OCI-LY7 (cell line): ENCODE data around the gene DZIP1L. TPM values are rescaled to one million over a fixed set of nuclear protein-coding genes. Genes with fewer than 3 reads are reported as not detected.

Experiments used
- BruUV-seq: library from RNA; stranded (reverse); fragments of 400-500 nt; replicated peaks from 2 replicates; lab custom pipeline; 2021; lab: Mats Ljungman, UMichigan
- CTCF ChIA-PET: fragments of 300-600 bp; sonication (Branson Sonifier 250); formaldehyde crosslinking; loops from one replicate; lab custom pipeline; 2022; ENCODE audit warnings: antibody characterized with exemption; ENCODE audit not compliant: unreplicated experiment; lab: Charles Lee
- POLR2A ChIA-PET: fragments of 300-600 bp; sonication (Branson Sonifier 250); formaldehyde crosslinking; loops from one replicate; lab custom pipeline; 2022; ENCODE audit warnings: antibody characterized with exemption; lab: Charles Lee
- DNase-seq: peaks from one replicate; pipeline ENCODE4 v3.0.0-alpha.2; 2015; ENCODE audit warnings: low spot score
- H2AFZ ChIP-seq: fragments of 200-600 bp; sonication (generic), shearing (Covaris generic); 2 replicates; pipeline ENCODE4 v1.6.1; 2014; ENCODE audit warnings: mild to moderate bottlenecking, antibody characterized with exemption, low read length, moderate library complexity
- H3K27ac ChIP-seq: fragments of 200-600 bp; sonication (generic); 2 replicates; pipeline ENCODE4 v1.5.1; 2014; ENCODE audit warnings: mixed run types, low read depth, mild to moderate bottlenecking, moderate library complexity, low read length, inconsistent platforms; ENCODE audit not compliant: poor library complexity, severe bottlenecking
- H3K36me3 ChIP-seq: fragments of 200-600 bp; sonication (generic); 2 replicates; pipeline ENCODE4 v1.6.1; 2014; ENCODE audit warnings: mild to moderate bottlenecking, antibody characterized with exemption, low read length, moderate library complexity, mixed read lengths; ENCODE audit not compliant: insufficient read depth
- H3K4me1 ChIP-seq: fragments of 200-600 bp; sonication (generic); 2 replicates; pipeline ENCODE4 v1.5.1; 2014; ENCODE audit warnings: mild to moderate bottlenecking, low read length; ENCODE audit not compliant: insufficient read depth, poor library complexity, severe bottlenecking
- H3K4me2 ChIP-seq: fragments of 200-600 bp; sonication (generic); 2 replicates; pipeline ENCODE4 v1.6.1; 2014; ENCODE audit warnings: mild to moderate bottlenecking, low read length
- H3K4me3 ChIP-seq: fragments of 200-600 bp; sonication (generic); 2 replicates; pipeline ENCODE4 v1.5.1; 2014; ENCODE audit warnings: mild to moderate bottlenecking, low read depth, low read length; ENCODE audit not compliant: poor library complexity, severe bottlenecking
- H3K79me2 ChIP-seq: fragments of 200-600 bp; sonication (generic); 2 replicates; pipeline ENCODE4 v1.6.1; 2016; ENCODE audit warnings: low read depth, mild to moderate bottlenecking, low read length, moderate library complexity, mixed read lengths; ENCODE audit not compliant: insufficient read depth
- H3K9me2 ChIP-seq: fragments of 200-600 bp; sonication (generic); 2 replicates; pipeline ENCODE4 v1.6.1; 2016; ENCODE audit warnings: mild to moderate bottlenecking, low read length, mixed read lengths; ENCODE audit not compliant: insufficient read depth
- H3K9me3 ChIP-seq: fragments of 200-600 bp; sonication (generic); 2 replicates; pipeline ENCODE4 v1.6.1; 2014; ENCODE audit warnings: mild to moderate bottlenecking, mixed run types, low read length, mixed read lengths
- H4K20me1 ChIP-seq: fragments of 200-600 bp; sonication (generic); 2 replicates; pipeline ENCODE4 v1.6.1; 2014; ENCODE audit warnings: mild to moderate bottlenecking, antibody characterized with exemption, low read length, moderate library complexity, mixed read lengths; ENCODE audit not compliant: insufficient read depth
- CTCF ChIP-seq: fragments of 200-600 bp; sonication (generic); conservative IDR thresholded peaks from 2 replicates; pipeline ENCODE4 v1.5.1; 2014; ENCODE audit warnings: mild to moderate bottlenecking, antibody characterized with exemption, low read length, moderate library complexity, mixed read lengths
- EZH2phosphoT487 ChIP-seq: fragments of 200-600 bp; sonication (generic); IDR thresholded peaks from 2 replicates; pipeline ENCODE4 v1.6.1; 2018; ENCODE audit warnings: low read depth, borderline replicate concordance, mild to moderate bottlenecking, mixed run types, antibody characterized with exemption, low read length, moderate library complexity, mixed read lengths
- intact Hi-C: fragments of 100-400 bp; cut with micrococcal nuclease; formaldehyde crosslinking; loops from one replicate; pipeline ENCODE4 v1.10.0; 2022; ENCODE audit not compliant: unreplicated experiment
- total RNA-seq, 2 experiments: library from RNA; depleted of rRNA in 1 of 2; stranded (reverse); fragments of >200 nt in 1 of 2; shearing (Covaris generic) in 1 of 2; gene quantifications; 2 replicates each; pipeline ENCODE4 v1.2.3, GENCODE V29; 2014 to 2022

Gene DZIP1L
- total RNA-seq, 2 experiments from 2014 or later = not detected

GRCh38 chr3:138046955-138047354 is 68.5 kb downstream of the DZIP1L start:
- Histone ChIP-seq H3K4me3 (no peak overlapping the region), H3K9me3 (no peaks in the 10 kb centered on the region), H3K4me2 (no peak overlapping the region), H3K27ac (no peak overlapping the region), H4K20me1 (no peaks in the 10 kb centered on the region), H3K4me1 (no peaks in the 10 kb centered on the region), H3K79me2 (no peaks in the 10 kb centered on the region), H3K36me3 (no peaks in the 10 kb centered on the region), H2AFZ (no peak overlapping the region), H3K9me2 (no peaks in the 10 kb centered on the region)
- TF ChIP-seq CTCF (no peak), EZH2phosphoT487 (no peak)
- ChIA-PET POLR2A (interaction anchor here (1.1 kb wide), 1 partner anchor 24 kb away, joined by 3 read pairs; no protein-coding TSS in a partner anchor), CTCF (no interaction called here)
- no TSS peak for BruUV-seq
- intact Hi-C loops = no loop called here
- DNase-seq = no peak

DNA sequence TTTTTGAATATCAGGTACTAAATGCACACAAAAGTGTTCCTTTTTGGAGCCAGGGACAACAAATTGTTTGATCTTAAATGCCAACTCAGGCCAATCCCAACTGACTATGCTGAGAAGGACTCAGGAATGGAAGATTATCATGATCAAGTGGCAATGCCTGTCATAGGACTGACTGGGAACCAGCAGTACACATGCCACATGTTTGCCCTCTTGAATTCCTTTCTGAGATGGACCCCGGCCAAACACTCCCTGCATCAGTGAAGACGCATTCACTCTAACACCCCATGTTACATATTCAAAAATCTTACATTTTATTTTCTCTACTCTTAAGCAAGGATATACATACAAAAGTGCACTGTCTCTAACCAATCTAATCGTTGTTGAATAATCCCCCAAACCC is 69.3 kb downstream of the DZIP1L start:
- TF ChIP-seq CTCF (no peak), EZH2phosphoT487 (no peak)
- BruUV-seq = no TSS peak
- Histone ChIP-seq H2AFZ (no peak overlapping the region), H3K79me2 (no peaks in the 10 kb centered on the region), H3K27ac (no peak overlapping the region), H3K4me3 (no peak overlapping the region), H3K4me2 (no peak overlapping the region), H4K20me1 (no peaks in the 10 kb centered on the region), H3K9me2 (no peaks in the 10 kb centered on the region), H3K36me3 (no peaks in the 10 kb centered on the region), H3K4me1 (no peaks in the 10 kb centered on the region), H3K9me3 (no peaks in the 10 kb centered on the region)
- intact Hi-C loops = no loop called here
- no peak for DNase-seq
- POLR2A ChIA-PET = interaction anchor here (0.7 kb wide), 1 partner anchor 182 kb away, joined by 3 read pairs; no protein-coding TSS in a partner anchor
- CTCF ChIA-PET = no interaction called here

- no peaks in the 10 kb centered on the region for H3K79me2 ChIP-seq
- H4K20me1 ChIP-seq = no peaks in the 10 kb centered on the region
- H3K36me3 ChIP-seq = no peaks in the 10 kb centered on the region
- CTCF ChIA-PET = no interaction called here
- H3K9me3 ChIP-seq = no peaks in the 10 kb centered on the region
- POLR2A ChIA-PET = no interaction called here
- intact Hi-C loops = no loop called here
- no peak for DNase-seq
- no peak overlapping the region for H3K27ac ChIP-seq
- H3K9me2 ChIP-seq = no peaks in the 10 kb centered on the region
- no peak for TF ChIP-seq EZH2phosphoT487
- TF ChIP-seq CTCF = no peak
- H3K4me1 ChIP-seq = no peaks in the 10 kb centered on the region
- no peak overlapping the region for H3K4me3 ChIP-seq
- no peak overlapping the region for H3K4me2 ChIP-seq
- no peak overlapping the region for H2AFZ ChIP-seq
- no TSS peak for BruUV-seq
These were observed 72.0 kb downstream of the DZIP1L start for GRCh38 chr3:138043266-138044029.
